GM19238 (cell line): ENCODE results near the gene VPS26A.
"Not testable (repeated sequence)": the region's sequence is repeated elsewhere in the genome, so short reads cannot be mapped to it uniquely, and the experiment has no call there.

Experiments used
- DNase-seq: peaks from one replicate; pipeline ENCODE4 v3.0.0; 2011; ENCODE audit warnings: low spot score; ENCODE audit not compliant: insufficient read length

The VPS26A gene

DNA sequence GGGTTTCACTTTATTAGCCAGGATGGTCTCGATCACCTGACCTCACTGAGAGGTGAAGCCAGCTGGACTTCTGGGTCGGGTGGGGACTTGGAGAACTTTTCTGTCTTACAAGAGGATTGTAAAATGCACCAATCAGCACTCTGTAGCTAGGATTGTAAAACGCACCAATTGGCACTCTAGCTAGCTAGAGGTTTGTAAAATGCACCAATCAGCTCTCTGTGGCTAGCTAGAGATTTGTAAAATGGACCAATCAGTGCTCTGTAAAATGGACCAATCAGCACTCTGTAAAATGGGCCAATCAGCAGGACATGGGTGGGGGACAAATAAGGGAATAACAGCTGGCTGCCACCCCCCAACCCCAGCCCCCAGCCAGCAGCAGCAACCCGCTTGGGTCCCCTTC is 51.3 kb downstream of the VPS26A start:
- not testable (repeated sequence) for DNase-seq

- no peak for DNase-seq
These were observed 52.8 kb downstream of the VPS26A start for GRCh38 chr10:69176823-69177222.

- DNase-seq: no peak
These were observed 55.2 kb downstream of the VPS26A start for GRCh38 chr10:69179089-69179742.

- DNase-seq: peak; percentile 76
These were observed 56.0 kb downstream of the VPS26A start, which contains the start of gene SUPV3L1 for GRCh38 chr10:69179743-69180524. SUPV3L1 (plus strand) TSS chr10:69180234; CDS start chr10:69180292, 58 bp downstream.

GRCh38 chr10:69180525-69181204 is 56.7 kb downstream of the VPS26A start:
- peak; percentile 10 for DNase-seq

DNA sequence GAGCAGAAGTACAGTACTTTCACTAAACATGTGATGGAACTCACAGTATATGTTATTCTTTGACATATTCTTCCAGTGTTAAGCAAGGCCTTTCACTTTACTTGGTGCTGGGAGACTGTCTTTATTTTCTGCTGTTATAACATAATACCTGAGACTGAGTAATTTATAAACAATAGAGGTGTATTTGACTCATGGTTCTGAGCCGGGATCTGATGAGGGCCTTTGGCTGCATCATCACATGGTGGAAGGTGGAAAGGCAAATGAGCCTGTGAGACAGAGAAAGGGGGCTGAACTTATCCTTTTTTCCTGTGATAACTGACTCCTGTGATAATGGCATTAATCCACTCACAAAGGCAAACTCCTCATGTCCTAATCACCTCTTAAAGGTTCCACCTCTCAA is 57.5 kb downstream of the VPS26A start:
- DNase-seq: no peak

DNA sequence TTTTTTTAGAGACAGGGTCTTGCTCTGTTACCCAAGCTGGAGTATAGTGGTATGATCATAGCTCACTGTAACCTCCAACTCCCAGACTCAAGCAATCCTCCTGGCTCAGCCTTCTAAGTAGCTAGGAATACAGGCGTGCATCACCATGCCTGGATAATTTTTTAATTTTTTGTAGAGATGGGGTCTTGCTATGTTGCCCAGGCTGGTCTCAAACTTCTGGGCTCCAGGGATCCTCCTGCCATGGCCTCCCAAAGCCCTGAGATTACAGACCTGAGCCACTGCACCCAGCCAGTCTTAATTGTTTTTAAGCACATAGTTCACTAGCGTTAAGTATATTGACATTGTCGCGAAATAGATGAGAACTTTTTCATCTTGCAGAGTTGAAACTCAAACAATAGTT is 58.0 kb downstream of the VPS26A start:
- no peak for DNase-seq

DNA sequence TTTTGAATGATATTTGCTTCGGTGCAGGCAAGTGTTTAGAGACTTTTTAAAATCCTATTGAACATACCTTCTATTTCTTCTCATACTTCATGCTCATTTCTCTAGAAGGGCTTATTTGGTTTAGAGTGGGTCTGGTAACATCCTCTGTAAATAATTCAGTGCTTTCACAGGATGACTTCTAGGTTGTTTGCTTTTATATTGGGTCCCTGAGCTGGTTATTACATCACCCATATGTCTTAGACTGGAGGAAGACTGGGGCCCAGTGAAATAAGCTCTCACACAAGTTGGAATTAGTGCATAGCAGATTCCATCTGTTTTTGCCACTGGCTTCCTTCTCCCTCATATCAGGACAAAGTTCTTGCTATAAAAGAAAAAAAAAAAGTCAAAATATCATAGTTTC is 62.5 kb downstream of the VPS26A start:
- no peak for DNase-seq

GRCh38 chr10:69201045-69201444 is 77.1 kb downstream of the VPS26A start:
- no peak for DNase-seq

DNA sequence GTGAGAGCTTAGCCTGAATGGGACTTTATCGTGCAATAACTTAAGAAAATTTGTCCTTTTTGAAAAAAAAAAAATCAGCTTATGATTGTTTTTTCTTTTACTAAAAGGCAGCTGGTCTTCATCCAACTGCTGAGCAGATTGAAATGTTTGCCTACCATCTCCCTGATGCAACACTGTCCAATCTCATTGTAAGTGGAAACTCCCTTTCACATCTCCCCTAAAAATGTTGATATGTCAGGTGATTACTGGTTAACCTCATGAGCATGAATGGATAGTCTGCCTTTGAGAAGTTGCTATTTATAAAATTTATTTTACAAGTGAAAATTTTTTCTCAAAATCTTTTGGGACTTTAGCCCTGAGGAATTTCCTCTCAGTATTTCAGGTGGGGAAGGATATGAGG is 78.4 kb downstream of the VPS26A start:
- no peak for DNase-seq

DNA sequence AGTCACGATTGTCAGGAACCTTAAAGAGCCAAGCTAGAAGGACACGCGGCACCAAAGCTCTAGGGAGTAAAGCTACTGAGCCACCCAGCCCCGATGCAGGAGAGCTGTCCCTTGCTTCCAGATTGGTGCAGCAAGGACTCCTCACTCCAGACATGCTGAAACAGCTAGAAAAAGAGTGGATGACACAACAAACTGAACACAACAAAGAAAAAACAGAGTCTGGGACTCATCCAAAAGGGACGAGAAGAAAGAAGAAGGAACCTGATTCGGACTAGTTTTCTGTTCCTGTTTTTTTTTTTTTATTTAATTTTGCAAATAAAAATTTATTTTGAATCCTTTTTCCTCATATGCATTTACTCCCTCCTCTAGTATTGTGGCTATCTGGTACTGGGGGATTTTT is 84.8 kb downstream of the VPS26A start:
- no peak for DNase-seq

DNA sequence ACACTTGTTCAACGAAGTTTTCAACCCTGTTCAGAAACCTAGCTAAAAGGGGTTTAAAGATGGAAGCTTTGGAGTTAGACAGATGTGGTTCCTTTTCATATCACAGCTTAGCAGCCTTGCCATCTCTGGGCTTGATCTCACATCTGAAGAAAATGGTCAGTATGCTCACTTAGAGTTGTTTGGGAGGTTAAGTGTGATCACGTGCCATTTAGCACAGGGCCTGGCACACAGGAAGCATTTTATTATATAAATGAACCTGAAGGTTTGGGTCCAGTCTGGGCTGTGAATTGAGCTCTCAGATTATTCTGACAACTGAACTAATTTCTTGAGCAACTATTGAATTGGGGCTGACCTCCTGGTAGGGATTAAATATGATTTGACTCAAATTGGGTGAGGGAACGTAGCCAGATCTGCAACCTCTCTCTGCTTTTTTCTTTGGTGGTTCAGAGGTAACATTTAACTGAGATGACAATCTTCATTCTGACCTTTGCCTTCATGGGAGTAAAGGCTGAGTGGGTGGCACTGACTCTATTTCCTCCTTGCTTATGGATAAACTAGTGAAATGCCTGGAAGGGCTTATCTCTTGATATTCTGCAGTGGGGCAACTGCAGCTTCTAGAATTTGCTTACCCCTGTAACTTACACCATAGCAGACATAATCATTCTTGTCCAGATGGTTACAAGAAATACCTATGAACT is 86.0 kb downstream of the VPS26A start:
- no peak for DNase-seq

- DNase-seq: no peak
These were observed 87.1 kb downstream of the VPS26A start for GRCh38 chr10:69211104-69211503.

DNA sequence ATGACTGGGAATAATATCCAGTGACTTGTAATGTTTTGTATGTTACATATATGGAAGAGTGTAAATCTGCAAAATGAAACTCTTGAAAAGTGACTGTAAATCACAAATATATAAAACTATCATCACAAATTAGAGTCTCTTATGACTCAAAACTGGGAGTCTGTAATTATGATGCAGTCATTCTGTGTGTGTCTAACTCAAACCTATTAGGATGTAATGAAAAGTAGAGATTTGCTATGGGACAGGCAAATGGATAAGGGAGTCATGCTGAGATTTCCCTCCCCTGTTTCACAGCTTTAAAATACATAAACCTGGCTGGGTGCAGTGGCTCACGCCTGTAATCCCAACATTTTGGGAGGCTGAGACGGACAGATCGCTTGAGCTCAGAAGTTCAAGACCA is 87.5 kb downstream of the VPS26A start:
- DNase-seq: no peak

DNA sequence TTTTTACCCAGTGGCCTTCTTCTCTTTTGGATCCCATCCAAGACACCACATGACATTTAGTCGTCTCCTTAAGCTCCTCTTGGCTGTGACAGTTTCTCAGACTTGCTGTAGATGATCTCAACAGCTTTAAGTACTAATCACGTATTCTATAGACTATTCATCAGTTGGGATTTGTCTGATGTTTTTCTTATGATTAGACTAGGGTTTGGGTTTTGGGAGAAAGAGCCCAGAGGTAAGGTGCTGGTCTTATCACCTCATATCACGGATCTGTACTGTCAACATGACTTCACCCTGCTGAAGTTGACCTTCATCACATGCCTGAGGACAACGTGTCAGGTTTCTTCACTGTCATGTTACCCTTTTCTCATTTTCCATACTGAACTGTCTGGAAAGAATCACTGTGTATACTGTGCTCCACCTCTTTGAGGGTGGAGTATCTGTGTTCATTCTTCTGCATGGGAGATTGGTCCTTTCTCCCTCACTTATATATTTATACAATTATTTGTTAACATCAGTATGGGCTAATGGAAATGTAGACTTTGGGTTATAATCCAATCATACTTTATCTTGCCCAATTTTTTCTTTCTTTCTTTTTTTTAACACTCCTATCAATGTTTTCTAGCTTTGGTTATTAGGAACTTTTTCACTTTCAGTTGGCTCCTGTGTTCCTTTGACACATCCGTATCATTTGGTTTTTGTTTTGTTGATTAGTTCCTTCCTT is 89.8 kb downstream of the VPS26A start:
- no peak for DNase-seq

- no peak for DNase-seq
These were observed 90.7 kb downstream of the VPS26A start for GRCh38 chr10:69214666-69215131.

DNA sequence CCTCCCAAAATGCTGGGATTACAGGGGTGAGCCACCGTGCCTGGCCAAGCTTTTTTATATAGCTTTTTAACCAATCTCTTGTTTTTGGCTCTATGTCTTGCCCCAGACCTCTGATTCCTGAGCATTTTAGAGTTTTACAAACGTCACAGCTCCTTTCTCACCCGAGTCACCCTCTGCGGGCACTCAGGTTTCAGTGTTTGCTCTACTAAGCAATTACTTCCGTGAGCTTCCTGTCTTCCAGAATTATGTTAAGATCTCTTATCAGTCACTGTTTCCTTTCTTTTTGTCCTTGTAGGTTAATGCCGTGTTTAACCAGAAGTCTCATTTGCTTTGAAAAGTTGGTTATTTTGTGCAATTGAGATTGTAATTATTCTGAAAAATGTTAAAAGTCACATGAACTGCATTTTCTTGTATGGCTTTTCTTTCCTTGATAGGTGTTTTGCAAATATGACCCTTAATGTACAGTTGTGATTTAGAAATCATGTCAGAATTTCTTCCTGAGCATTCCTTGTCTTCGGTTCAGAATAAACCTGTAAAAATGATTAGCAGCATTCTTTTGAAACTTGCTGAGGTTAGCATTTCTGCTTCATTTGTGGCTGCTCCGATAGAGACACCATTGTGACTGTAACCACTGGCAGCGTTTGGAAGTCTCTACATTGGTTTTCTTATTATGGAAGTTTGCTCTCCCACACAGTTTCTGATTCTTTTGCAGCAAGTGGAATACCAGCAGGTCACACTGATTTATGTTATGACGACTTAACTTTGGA is 91.6 kb downstream of the VPS26A start:
- no peak for DNase-seq

DNA sequence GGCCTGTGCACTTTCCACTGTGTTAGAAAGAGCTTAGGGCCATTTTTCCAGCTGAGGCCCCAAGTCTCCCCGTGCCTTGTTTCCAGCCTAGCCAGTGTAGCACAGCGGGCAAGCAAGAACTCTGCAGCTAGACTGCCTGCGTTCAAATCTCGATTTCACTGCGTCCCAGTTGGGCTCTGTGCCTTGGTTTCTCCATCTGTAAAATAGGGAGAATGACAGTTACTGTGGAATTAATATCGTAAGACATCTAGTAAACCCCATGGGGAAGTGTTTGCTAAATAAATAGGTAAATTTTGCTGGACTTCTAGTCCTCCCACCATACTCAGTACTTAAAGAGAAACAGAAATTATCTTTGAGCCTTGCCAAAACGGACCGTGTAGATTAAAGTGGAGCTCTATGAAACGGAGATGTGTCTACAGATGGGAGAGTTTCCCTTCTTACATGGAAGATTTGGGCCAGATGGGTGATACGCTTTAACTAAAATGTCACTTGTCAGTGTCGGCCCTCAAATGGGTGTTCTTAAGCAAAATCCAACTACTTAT is 92.7 kb downstream of the VPS26A start:
- DNase-seq: no peak

DNA sequence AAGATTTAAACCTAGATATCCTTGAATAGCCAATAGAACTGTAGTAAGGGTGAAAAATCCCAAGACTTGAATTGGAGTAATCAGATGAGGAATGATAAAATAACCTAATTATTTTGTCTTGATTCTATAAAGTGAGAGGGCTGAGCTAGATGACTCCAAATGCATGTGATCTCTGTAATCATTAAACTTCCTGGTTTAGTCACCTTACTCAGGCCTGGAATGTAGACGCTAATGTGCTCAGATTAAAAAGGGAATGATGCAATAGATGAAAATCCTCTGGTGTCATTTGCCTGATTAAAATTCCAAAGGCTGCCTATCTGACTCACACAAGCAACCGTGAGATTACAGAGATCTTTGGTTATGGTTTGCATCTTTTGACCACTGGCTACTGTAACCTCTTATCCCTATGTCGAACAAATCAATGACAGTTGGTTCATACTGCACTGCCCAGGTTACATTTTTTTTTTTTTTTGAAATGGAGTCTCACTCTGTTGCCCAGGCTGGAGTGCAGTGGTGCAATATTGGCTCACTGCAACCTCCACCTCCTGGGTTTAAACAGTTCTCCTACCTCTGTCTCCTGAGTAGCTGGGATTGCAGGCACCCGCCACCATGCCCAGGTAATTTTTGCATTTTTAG is 93.3 kb downstream of the VPS26A start:
- DNase-seq: no peak
